Left colon (tissue), 2 donors: ENCODE results near the gene ZDHHC13. TPM values are rescaled to one million over a fixed set of nuclear protein-coding genes. Genes with fewer than 3 reads are reported as not detected.

Experiments used
- ATAC-seq: fragments of 200-7000 bp; cut with Tn5 transposase; one replicate; pipeline ENCODE4 v1.9.1; 2020; ENCODE audit warnings: mild to moderate bottlenecking, moderate library complexity
- DNase-seq, 2 donors: peaks; one replicate each; pipeline ENCODE4 v3.0.0-alpha.2; 2020
- intact Hi-C, 2 donors: fragments of 100-400 bp; cut with DNase I in 1 of 2; cut with micrococcal nuclease in 1 of 2; formaldehyde crosslinking; loops; one replicate each; pipeline versions ENCODE4 v1.11.2 to v1.14.0; 2022; cut with DNase I, micrococcal nuclease
- total RNA-seq, 2 donors: library from RNA; stranded (reverse); fragmentation: NEBNext Ultra II Directional; extraction: Animal tissue kit (Norgen Biotek cat#: 25700); gene quantifications; one replicate each; pipeline ENCODE4 v1.2.1, GENCODE V29; 2021
- donor health status: DM: no; HTN: no; CAD: no.
- donor health status: DM: yes; HTN: yes; CAD: no.

Gene ZDHHC13
- total RNA-seq, 2 donors from 2014 or later = 30.5 to 32.9 TPM

DNA sequence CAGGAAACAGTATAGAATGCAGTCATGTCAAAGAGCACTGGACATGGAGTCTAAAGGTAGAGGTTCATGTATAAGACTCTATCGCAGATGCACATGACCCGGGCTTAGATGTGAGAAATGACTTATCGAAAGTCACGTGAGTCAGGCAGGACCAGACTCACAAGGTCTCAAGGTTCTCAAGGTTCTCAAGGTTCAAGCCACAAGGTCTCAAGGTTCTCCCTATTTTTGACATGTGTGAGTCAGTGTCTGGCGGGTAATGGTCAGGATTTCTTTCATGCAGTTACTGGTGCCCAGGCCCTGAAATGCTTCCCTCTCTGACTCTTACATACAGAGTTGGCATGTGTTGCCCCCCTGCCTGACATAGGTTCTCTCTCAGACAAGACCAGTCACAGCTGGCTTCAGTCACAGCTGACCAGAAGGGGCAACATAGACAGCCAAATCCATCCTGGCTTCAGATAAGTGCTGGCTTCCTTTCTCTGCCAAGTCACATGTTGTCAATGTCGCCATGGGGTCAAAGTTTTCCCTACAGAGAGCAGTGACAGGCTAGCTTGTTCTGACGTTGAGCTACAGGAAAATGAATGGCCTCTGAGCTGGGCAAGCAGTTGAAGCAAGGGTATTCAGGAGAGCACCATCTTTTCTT, 74.7 kb downstream of the ZDHHC13 start:
- peak; percentile 87 for ATAC-seq
- intact Hi-C loops = no loop called here
- peak; percentile 20 to 27 for DNase-seq

DNA sequence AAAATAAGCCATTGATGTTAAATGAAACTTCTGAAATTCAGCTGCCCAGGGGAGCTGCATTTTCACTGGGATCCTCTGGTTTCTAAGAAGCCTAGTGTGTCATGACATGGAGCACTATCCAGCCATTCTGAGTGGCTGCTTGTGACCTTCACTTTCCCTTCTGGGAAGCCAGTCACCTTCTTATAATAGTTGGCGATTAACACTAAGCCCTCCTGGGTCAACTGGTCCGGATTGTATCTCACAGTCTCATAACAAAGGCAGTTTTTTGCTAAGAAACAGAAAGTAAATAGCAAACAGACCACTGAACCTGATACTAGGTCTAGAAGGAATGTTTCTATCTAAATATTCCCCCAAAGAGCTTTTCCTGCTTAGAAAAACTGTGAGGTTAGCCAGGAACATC, 76.9 kb downstream of the ZDHHC13 start:
- intact Hi-C loops = no loop called here
- no peak for DNase-seq
- ATAC-seq = no peak

- no peak for DNase-seq
- no peak for ATAC-seq
- intact Hi-C loops = no loop called here
Measured at GRCh38 chr11:19194620-19195308, 77.8 kb downstream of the ZDHHC13 start.

DNA sequence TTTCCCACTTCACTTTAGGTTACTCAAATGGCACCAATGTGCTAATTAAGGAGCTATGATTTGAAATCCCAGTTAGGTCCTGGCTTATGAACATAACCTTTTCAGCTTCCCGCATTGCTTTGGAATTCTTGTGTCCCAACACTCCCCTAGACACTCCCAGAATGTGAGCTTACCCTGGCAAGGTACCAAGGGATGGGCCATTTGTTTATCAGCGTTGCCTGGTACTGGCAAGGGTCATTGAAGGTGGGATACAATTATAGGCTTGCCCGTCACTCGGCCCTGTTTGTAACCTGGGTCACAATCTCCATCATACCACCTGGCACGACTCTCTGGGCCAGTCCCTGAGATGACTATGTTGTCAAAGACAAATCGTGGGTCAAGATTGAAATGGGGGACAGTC, 79.5 kb downstream of the ZDHHC13 start:
- DNase-seq (peak; percentile 37 to 49), ATAC-seq (peak; percentile 73)
- intact Hi-C loops = no loop called here

- intact Hi-C loops = no loop called here
- no peak for DNase-seq
Measured at GRCh38 chr11:19199048-19199447, 82.1 kb downstream of the ZDHHC13 start.

DNA sequence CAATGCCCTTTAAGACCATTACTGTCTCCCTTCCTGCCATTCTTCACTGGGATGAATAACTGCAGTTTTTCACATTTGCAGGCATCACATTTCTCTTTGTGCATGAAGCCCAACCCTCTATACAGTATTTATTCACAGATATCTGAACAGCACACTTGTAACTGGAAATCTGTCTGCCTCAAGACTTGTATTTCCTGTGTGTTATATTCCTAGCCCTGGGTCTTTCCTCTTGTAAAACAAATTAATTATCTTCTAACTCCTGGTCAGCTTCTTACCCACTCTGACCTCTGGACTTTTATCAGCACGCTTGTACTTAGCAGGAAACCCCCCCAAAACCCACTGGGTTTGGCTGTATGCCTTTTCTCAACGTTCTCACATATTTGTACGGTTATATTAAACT, 82.8 kb downstream of the ZDHHC13 start:
- DNase-seq (no peak), ATAC-seq (peak; percentile 41)
- intact Hi-C loops = no loop called here

More at GRCh38 chr11:19199048-19199447, 82.1 kb downstream of the ZDHHC13 start:
- no peak for ATAC-seq

GRCh38 chr11:19200410-19201201, 83.6 kb downstream of the ZDHHC13 start:
- ATAC-seq = peak; percentile 82
- intact Hi-C loops = no loop called here
- DNase-seq = peak; percentile 49 to 60

DNA sequence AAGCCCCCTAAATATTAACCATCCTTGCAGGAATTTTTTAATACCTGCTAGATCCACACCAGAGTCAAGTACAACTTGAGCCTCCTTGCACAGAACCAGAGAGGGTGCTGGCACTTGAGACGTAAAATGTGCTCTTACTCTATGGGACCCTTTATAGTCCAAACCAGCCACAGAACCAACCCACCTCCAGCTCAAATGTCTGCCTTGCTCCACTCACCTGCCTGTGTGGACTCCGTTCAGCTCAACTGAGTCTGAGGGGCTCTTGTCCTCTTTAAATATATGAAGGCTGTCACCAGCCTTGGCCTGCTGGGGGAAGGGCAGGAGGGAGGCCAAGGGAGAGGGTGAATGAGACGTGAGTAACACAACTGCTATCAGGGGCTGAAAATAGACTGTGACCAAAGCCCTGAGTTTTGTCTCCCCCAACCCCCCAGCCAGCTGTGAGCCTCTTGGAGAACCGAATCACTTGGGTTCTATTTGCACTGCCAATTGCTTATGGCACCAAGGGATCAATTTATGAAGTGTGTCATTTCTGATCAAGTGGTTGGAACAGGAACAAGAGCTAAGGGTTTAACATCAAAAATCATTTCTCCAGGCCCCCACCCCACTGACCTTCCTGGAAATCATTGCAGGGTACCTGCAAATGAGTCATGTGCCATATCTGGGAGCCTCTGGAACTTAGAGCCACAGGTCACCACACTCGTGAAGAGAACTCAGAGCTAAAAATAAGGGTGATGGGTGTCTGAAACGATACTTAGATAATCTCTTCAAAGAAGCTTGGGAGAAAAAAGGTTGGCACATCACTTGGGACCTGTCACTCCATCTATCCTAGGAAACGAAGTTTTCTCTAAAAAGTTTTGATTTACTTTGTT, 85.0 kb downstream of the ZDHHC13 start, which contains the start of gene CSRP3:
CSRP3 (minus strand) TSS at position 247 of the 869 bp plus-strand sequence. CDS start 9,535 bp downstream, outside the sequence.
- no peak for ATAC-seq
- intact Hi-C loops = no loop called here
- DNase-seq = no peak

DNA sequence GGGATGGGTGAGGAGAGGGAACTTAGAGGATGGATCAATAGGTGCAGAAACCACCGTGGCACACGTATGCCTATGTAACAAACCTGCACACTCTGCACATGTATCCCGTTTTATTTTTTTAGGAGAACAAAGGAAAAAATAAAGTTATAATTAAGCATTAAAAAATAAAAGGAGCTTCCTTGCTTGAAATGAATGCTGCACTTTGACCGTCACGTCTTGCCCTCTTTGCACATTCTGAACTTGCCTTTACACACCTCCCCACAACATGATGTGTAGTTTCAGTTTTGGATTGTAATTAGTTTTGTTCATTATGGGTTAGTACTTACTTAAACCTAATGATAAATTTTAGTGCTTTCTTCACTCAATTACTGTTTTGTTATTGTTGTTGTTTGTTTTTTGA, 87.9 kb downstream of the ZDHHC13 start:
- intact Hi-C loops = no loop called here
- DNase-seq (no peak), ATAC-seq (no peak)

DNA sequence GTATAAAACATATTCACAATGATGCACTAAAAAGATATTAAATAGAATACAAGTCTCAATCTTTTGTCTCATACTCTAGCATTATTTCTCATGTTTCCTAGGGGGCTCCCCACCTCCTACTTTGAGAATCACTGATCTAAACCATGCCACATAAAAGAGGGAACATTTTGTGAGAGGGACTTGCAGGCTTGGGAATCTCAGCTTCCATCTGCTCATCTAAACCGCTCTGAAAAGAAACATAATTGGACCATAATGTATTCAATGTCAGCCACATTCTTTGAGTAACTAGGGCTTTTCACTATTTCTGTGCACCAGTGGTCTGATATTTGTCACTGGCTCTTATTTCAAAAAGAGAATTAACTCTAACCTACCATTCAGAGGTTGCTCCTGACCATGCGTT, 91.2 kb downstream of the ZDHHC13 start:
- no peak for ATAC-seq
- no peak for DNase-seq
- intact Hi-C loops = no loop called here

GRCh38 chr11:19208959-19209546, 92.1 kb downstream of the ZDHHC13 start:
- intact Hi-C loops = no loop called here
- ATAC-seq (peak; percentile 82), DNase-seq (no peak)

- DNase-seq (no peak), ATAC-seq (no peak)
- intact Hi-C loops = no loop called here
Measured at GRCh38 chr11:19209617-19210370, 92.8 kb downstream of the ZDHHC13 start.

- ATAC-seq = no peak
- intact Hi-C loops = no loop called here
Measured at GRCh38 chr11:19216021-19216420, 99.1 kb downstream of the ZDHHC13 start.

GRCh38 chr11:19216709-19217374, 99.9 kb downstream of the ZDHHC13 start:
- no peak for ATAC-seq
- DNase-seq = no peak
- intact Hi-C loops = no loop called here

More at GRCh38 chr11:19216021-19216420, 99.1 kb downstream of the ZDHHC13 start:
- DNase-seq = no peak

GRCh38 chr11:19218216-19218615, 101.2 kb downstream of the ZDHHC13 start:
- intact Hi-C loops = no loop called here
- ATAC-seq (no peak), DNase-seq (no peak)

DNA sequence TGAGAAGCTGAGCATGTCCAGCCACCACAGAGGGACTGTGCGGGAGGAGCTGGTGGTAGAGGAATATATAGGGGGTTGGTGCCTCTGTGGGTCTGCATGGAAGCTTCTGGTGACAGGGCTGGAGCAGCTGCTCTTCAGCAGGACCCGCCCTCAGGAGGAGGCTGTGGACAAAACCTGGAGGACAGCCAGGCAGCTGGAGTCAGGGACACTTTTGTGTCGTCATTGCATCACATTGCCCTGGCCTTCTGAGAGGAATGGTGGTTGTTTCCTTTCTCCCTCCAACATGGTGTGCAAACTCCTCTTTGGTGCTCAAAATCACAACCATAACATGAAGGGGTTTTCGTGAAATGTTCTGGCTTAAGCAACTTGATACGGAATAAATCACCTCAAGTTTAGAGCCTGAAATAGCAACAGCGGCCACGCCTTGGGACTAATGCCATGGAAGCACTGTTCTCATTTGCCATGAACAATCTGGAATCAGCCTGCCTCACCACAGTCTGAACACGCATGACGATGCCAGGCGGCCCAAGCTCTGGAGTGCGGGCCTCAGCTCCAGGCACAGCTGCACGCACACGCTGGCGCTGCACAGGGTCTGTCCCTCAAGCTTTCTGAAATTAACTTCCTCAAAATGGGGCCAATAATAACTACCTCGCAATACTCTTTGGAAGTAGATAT, 102.0 kb downstream of the ZDHHC13 start:
- DNase-seq = no peak
- intact Hi-C loops = no loop called here
- ATAC-seq = no peak
